GM19438 (cell line): ENCODE results near the gene CSK.

Experiments used
- ATAC-seq: cut with Tn5 transposase; IDR thresholded peaks from one replicate; pipeline ENCODE4 v1.9.1; 2021; ENCODE audit warnings: low read depth; ENCODE audit not compliant: unreplicated experiment

CSK gene

GRCh38 chr15:74839526-74840395, 57.9 kb downstream of the CSK start:
- ATAC-seq = no peak

- ATAC-seq = no peak
These were observed 59.2 kb downstream of the CSK start for GRCh38 chr15:74840851-74841775.

DNA sequence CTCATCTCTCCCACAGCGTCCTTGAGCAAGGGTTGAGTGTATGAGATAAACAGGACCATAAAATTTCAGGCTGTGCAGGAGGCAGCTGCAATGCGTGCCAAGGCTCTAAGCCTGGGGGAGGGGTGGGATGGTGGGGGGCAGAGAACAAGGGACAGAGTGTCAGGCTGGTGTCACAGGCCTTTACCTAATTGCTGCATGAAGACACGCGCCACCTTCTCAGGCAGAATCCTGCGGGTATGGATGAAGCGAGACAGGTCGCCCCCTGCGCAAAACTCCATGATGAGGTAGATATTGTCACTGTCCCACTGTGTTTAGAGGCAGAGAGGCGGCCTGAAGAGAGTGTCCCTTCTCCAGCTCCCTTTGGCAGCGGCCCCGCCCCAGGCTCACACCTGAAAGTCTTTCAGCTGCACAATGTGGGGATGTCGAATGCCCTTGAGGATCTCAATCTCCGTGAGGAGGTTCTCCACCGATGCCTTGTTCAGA, 60.1 kb downstream of the CSK start:
- no peak for ATAC-seq

- ATAC-seq = peak; percentile 83
These were observed 60.9 kb downstream of the CSK start, which contains the start of gene ULK3 for GRCh38 chr15:74842581-74843444. ULK3 (minus strand) TSS chr15:74843156; CDS start chr15:74843105, 51 bp downstream.

DNA sequence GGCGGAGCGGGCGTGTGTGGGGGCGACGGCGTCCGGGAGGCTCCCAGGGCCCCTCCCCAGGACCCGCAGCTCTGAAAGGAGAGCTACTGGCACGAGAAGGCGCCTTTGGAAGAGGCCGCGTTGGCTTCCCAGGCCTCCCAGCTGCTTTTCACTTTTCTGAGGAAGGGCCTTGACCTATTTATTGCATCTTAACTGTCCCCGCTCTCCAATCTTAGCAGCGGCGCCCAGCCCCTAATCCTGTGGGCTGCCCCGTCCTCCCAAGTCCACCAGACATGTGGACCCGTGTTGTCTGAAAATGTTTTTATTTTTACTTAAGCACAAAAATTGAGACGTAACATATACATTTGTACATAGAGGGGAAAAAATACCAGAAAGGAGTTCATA, 61.6 kb downstream of the CSK start:
- no peak for ATAC-seq

GRCh38 chr15:74843891-74844299, 62.0 kb downstream of the CSK start:
- ATAC-seq = no peak

GRCh38 chr15:74844319-74845207, 62.7 kb downstream of the CSK start:
- no peak for ATAC-seq

DNA sequence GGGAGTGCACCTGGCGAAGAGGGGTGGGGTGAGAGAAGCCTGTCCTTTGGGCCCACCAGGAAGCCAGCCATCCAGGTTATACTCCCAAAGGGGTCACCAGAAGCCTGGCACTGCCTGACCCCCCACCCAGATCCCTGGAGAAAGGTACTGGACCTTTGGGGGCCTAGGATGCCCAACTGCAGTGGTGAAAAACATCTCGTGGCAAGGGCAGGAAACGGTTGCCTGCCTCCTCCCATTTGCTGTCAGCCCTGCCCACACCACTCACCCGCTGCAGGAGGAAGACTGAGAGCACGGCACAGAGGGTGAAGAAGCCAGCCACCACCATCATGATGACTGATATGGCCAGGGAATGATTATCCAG, 63.3 kb downstream of the CSK start:
- no peak for ATAC-seq

DNA sequence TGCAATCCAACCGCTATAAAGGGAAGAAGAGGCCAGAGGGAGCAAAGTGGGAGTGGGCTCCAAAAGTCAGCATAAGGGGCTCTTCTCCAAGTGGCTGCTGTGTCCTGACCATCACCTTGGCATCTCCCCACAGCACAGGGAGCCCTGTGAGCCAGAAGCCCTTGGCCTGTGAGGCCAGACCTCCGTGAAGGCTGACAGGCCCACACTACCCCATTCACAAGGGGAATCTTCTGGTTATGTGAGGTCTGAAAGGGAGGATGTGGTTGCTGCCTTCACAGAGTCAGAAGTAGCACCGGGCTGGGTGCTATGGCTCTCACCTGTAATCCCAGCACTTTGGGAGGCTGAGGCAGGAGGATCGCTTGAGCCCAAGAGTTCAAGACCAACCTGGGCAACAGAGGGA, 63.7 kb downstream of the CSK start:
- no peak for ATAC-seq

GRCh38 chr15:74847432-74847831, 65.6 kb downstream of the CSK start:
- no peak for ATAC-seq

DNA sequence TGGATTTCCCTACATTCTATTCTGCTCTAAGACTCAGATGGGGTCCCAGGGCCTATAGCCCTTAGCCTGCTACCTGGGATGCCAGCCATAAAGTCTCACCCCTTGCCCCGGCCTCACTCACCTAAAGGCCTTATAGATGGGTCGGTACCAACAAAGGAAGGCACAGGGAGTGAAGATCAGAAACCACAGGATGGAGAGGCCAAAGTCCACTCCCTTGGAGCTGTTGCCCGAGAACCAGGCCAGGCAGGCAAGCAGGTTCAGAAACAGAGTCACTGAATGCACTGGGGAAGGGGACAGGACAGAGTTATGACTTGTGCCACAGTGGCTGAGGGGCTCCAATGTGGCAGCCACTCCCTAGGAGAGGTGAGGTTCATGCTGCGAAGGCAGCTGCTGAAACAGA, 68.5 kb downstream of the CSK start:
- no peak for ATAC-seq

- no peak for ATAC-seq
These were observed 70.1 kb downstream of the CSK start for GRCh38 chr15:74851960-74852359.
